Mesodermal cell (in vitro differentiated cells): ENCODE data around the gene NWD2.

Experiments
- H3K27ac ChIP-seq: 2 replicates; pipeline ENCODE4 v1.7.0; 2013; ENCODE audit warnings: mild to moderate bottlenecking, low read depth, low read length, moderate library complexity; ENCODE audit not compliant: severe bottlenecking
- H3K36me3 ChIP-seq: 2 replicates; pipeline ENCODE4 v1.7.1; 2013; ENCODE audit warnings: mild to moderate bottlenecking, low read length, moderate library complexity; ENCODE audit not compliant: control insufficient read depth, insufficient read depth
- H3K4me1 ChIP-seq: one replicate; pipeline ENCODE4 v1.7.1; 2013; ENCODE audit warnings: mild to moderate bottlenecking, low read length; ENCODE audit not compliant: insufficient read depth, control insufficient read depth, poor library complexity, severe bottlenecking
- H3K4me3 ChIP-seq: 2 replicates; pipeline ENCODE4 v1.7.0; 2013; ENCODE audit warnings: low read length, control low read depth, mild to moderate bottlenecking; ENCODE audit not compliant: insufficient read depth, poor library complexity, severe bottlenecking; ENCODE audit errors: extremely low read depth
- H3K9me3 ChIP-seq: 2 replicates; pipeline ENCODE4 v1.7.1; 2013; ENCODE audit warnings: mild to moderate bottlenecking, low read length, moderate library complexity; ENCODE audit not compliant: control insufficient read depth
- WGBS, 2 experiments: methylation state at CpG; one replicate each; pipeline ENCODE4 v1.1.5; 2013; ENCODE audit warnings: missing lambda C conversion rate in 2 of 2; ENCODE audit not compliant: insufficient coverage in 2 of 2; 5-methylcytosine and 5-hydroxymethylcytosine counted together

NWD2 gene

DNA sequence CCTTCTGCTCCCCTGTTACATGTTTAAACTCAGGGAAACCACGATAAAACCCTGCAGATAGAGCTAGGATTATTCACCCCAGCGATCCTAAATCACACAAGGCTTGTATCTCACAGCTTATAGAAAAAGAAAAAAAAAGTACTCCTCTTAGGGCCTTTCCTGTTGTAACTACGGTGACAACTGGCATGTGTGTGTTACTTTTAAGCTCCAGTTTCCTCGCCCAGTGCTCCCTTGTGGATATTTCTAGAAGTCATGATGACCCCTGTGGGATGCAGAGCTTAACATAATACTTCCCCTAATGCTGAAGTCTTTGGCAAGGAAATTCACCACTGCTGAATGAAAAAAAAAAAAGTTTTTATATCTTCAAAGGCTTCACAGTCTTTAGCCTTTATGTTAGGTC is 114.7 kb downstream of the NWD2 start:
- H3K27ac ChIP-seq = no peak overlapping the region
- no peaks in the 10 kb centered on the region for H3K36me3 ChIP-seq
- peaks cover 4% of the 10 kb centered on the region for H3K4me1 ChIP-seq
- no peak overlapping the region for H3K4me3 ChIP-seq
- 39 to 100% methylated on average over 1 to 2 of the region's 4 CpGs for WGBS, 2 experiments
- no peaks in the 10 kb centered on the region for H3K9me3 ChIP-seq

DNA sequence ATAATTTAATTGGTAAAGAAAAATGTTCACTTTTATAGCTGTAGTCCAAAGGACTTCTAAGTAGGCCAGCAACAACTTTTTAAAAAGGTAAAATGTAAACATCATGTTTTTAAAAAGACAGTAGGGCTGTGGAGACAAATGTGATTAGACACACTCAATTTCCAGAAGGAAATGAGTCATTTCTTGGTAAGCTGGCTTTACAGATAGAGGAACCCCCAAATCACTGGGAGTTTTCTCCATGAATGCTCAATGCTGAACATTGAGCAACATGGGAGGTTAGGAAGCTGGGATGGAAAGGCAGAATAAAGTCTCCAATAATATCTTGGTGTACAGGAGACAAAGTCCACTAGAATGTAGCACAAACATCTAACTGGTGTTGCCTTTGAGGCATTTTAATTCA is 121.3 kb downstream of the NWD2 start:
- Histone ChIP-seq H3K4me3 (no peak overlapping the region), H3K27ac (peak overlapping the region; percentile 32), H3K4me1 (peaks cover 15% of the 10 kb centered on the region), H3K9me3 (no peaks in the 10 kb centered on the region), H3K36me3 (no peaks in the 10 kb centered on the region)

- H3K36me3 ChIP-seq = no peaks in the 10 kb centered on the region
- H3K27ac ChIP-seq = no peak overlapping the region
- WGBS, 2 experiments = 100% methylated on average over 1 of the region's 3 CpGs; no CpG with 5 or more reads in 1 of the 2 experiments
- peaks cover 15% of the 10 kb centered on the region for H3K4me1 ChIP-seq
- H3K9me3 ChIP-seq = no peaks in the 10 kb centered on the region
- H3K4me3 ChIP-seq = no peak overlapping the region
Observed at GRCh38 chr4:37367901-37368300, 123.4 kb downstream of the NWD2 start.

DNA sequence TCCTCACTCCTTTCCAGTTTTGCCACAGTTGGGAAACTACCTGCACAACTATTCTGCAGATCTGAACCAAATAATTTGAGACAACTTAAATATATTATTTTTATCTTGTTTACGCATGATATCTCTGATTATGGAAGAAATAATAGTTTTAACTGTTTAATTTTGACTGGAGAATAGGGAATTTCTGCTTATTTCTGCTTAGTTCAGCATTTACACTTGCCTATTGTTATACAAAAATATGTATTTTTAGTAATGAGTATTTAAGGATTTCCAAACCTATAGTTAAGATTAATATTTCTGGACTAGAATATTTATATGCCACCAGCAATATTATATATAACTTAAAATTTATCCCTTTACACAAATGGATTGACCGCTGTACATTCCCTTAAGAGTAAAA is 125.5 kb downstream of the NWD2 start:
- Histone ChIP-seq H3K9me3 (no peaks in the 10 kb centered on the region), H3K4me1 (peaks cover 9% of the 10 kb centered on the region), H3K4me3 (no peak overlapping the region), H3K27ac (no peak overlapping the region), H3K36me3 (no peaks in the 10 kb centered on the region)
- no CpG with 5 or more reads among the region's 2 CpGs for WGBS, 2 experiments

GRCh38 chr4:37381040-37381668 is 136.6 kb downstream of the NWD2 start:
- no peaks in the 10 kb centered on the region for H3K9me3 ChIP-seq
- 56 to 61% methylated on average over 3 to 4 of the region's 9 CpGs for WGBS, 2 experiments
- no peak overlapping the region for H3K27ac ChIP-seq

DNA sequence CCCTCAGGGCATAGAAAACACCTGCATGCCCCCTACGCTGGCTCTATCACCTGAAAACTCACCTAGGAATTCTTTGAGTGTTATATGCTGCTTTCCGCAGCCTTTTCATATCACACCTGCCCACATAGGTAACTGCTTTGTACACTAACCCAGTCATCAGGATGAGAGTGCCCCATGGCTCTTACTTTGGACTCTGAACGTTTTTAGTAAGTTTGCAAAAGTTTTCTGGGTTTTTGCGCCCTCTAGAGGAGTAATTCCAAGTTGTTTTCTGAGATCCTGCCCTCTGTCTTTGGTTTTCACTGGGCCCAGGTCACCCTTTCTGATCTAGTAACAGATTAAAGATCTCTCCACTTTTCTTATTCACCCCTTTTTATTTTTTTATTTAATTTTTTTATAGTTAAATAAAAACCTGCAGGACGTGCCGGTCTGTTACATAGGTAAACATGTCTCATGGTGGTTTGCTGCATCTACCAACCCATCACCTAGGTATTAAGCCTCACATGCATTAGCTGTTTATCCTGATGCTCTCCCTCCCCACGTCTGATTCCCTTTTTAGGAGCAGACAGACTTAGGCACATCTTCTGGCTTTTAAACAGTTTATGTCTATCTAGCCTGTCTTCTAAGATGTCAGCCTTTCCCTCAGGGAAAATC is 139.2 kb downstream of the NWD2 start:
- Histone ChIP-seq H3K4me1 (no peaks in the 10 kb centered on the region), H3K36me3 (no peaks in the 10 kb centered on the region), H3K4me3 (no peak overlapping the region), H3K9me3 (no peaks in the 10 kb centered on the region), H3K27ac (no peak overlapping the region)
- WGBS, 2 experiments = 9 to 39% methylated on average over 4 to 5 of the region's 7 CpGs

More at GRCh38 chr4:37381040-37381668, 136.6 kb downstream of the NWD2 start:
- Histone ChIP-seq H3K4me3 (no peak overlapping the region), H3K4me1 (no peaks in the 10 kb centered on the region), H3K36me3 (no peaks in the 10 kb centered on the region)

DNA sequence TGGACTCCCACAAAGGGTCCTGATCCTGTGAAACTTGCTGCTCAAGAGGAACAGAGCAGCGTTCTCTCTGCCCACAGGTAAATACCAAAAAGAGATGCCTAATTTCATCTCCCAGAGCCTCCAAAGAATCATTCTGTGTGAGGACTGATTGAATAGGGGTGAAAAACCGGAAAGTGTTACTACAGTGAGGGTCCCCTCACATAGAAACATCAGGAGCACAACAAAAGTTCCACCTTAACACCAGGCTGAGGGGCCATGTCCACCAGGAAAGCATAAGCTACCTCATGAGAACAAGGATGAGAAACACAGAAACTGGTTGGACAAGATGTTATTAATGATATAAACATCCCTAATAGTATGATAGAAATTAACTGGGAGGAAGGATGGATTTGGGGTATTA is 140.9 kb downstream of the NWD2 start:
- Histone ChIP-seq H3K36me3 (no peaks in the 10 kb centered on the region), H3K4me3 (no peak overlapping the region), H3K4me1 (no peaks in the 10 kb centered on the region), H3K27ac (no peak overlapping the region), H3K9me3 (no peaks in the 10 kb centered on the region)
- WGBS, 2 experiments = no CpG with 5 or more reads among the region's 2 CpGs

- Histone ChIP-seq H3K9me3 (no peaks in the 10 kb centered on the region), H3K27ac (no peak overlapping the region), H3K36me3 (no peaks in the 10 kb centered on the region), H3K4me1 (peaks cover 7% of the 10 kb centered on the region), H3K4me3 (no peak overlapping the region)
- WGBS, 2 experiments = 42 to 70% methylated on average over 2 to 3 of the region's 4 CpGs
Observed at GRCh38 chr4:37388681-37389365, 144.3 kb downstream of the NWD2 start.

DNA sequence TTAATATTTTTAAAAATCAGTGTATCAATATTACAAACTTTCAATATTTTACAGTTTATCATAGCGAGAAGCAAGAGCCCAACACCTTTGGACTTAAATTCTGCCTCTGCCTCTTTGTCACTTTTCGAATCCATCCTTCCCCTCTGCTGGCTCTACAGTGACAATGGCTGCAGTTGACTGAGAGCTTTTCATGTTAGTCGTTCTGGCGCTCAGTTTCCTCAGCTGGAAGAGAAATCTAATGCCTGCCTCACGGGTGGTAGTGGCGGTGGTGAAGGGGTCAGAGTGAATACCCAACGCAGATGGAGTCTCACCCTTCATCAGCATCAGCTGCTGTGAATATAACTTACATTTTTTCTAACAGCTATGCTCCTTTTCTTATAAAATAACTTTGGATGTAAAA is 144.8 kb downstream of the NWD2 start:
- 43% methylated on average over 2 of the region's 7 CpGs; no CpG with 5 or more reads in 1 of the 2 experiments for WGBS, 2 experiments
- H3K27ac ChIP-seq = no peak overlapping the region

DNA sequence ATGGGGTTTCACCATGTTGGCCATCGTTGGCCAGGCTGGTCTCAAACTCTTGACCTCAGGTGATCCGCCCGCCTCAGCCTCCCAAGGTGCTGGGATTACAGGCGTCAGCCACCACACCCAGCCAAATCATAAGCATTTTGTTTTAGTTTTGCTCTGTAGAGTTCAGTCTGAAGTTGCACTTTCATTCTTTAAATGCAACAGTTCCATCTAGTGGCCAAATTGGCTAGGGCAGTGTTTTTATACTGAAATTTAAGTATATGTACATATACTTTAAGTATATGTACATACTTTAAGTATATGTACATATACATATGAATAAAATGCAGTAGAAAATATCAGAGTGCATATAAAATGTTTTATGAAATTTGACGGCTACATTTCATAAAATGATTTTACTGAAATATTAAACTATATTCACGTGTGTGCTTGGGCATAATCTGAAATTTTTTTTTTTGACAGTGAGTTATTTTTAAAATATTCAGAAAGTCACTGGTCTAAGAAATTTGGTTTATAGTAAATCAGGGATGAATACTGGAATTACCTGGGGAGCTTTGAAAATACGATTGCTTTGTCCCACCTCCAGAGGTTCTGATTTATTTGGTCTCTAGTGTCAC is 145.5 kb downstream of the NWD2 start:
- Histone ChIP-seq H3K9me3 (no peaks in the 10 kb centered on the region), H3K36me3 (no peaks in the 10 kb centered on the region), H3K27ac (no peak overlapping the region), H3K4me1 (peaks cover 7% of the 10 kb centered on the region), H3K4me3 (no peak overlapping the region)
- 74 to 86% methylated on average over 1 to 2 of the region's 7 CpGs for WGBS, 2 experiments

More for the DNA sequence above, 144.8 kb downstream of the NWD2 start:
- Histone ChIP-seq H3K36me3 (no peaks in the 10 kb centered on the region), H3K4me1 (peaks cover 7% of the 10 kb centered on the region), H3K9me3 (no peaks in the 10 kb centered on the region), H3K4me3 (no peak overlapping the region)
